Esophagus muscularis mucosa (tissue), 4 donors: ENCODE measurements around the gene MYH11.

Source experiments
- CTCF ChIP-seq, 3 experiments: fragments of 200-600 bp in 2 of 3; fragments of 450-650 bp in 1 of 3; sonication (generic) in 2 of 3; IDR thresholded peaks; one replicate each; pipeline ENCODE4 v1.5.1; 2017 to 2019; ENCODE audit warnings: antibody characterized with exemption in 3 of 3, mild to moderate bottlenecking in 2 of 3, moderate library complexity in 1 of 3
- EP300 ChIP-seq: sonication (generic); formaldehyde crosslinking; IDR thresholded peaks from one replicate; pipeline ENCODE4 v1.6.1; 2017; ENCODE audit warnings: antibody characterized with exemption
- POLR2A ChIP-seq: fragments of 450-650 bp; IDR thresholded peaks from one replicate; pipeline ENCODE4 v1.6.1; 2017; ENCODE audit warnings: antibody characterized with exemption, moderate library complexity, mild to moderate bottlenecking, low read depth
- POLR2AphosphoS5 ChIP-seq, 2 donors: sonication (generic); formaldehyde crosslinking; IDR thresholded peaks; one replicate each; pipeline ENCODE4 v1.6.1; 2017; ENCODE audit warnings: antibody characterized with exemption in 2 of 2

DNA sequence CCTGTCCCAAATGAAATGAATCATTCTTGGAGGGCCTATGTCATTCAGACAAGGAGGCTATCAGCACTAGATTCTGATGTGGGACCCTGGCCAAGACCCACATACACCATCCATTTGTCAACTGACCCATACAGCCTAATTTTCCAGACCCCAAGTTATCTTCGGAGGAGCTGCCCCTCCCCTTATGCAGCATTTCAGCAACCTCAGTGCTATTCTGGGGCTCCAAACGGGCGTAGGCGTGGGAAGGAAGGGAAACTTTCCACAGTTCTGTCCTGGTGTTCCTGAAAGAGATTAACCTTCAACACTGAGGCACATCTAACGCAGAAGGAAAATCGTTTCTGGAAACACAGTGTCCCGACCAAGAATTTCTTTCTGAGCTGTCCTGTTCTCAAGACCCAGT, 86.7 kb downstream of the MYH11 start:
- TF ChIP-seq POLR2A = no peak
- TF ChIP-seq CTCF (IDR thresholded peaks at IDR 0.05) = no peak
- peak; percentile 37 to 57 for TF ChIP-seq POLR2AphosphoS5 (IDR thresholded peaks at IDR 0.05)
- TF ChIP-seq EP300 = no peak
